CD4-positive, alpha-beta T cell treated with Interferon gamma for 1 hour (primary cell): ENCODE measurements around the gene PRKG1.
"Not testable (repeated sequence)": the region's sequence is repeated elsewhere in the genome, so short reads cannot be mapped to it uniquely, and the experiment has no call there.

Experiments
- DNase-seq: peaks from one replicate; pipeline ENCODE4 v3.0.0-alpha.2; 2020

PRKG1 gene

GRCh38 chr10:51178634-51179033 is 104.3 kb downstream of the PRKG1 start:
- no peak for DNase-seq

GRCh38 chr10:51180141-51180540 is 105.9 kb downstream of the PRKG1 start:
- no peak for DNase-seq

DNA sequence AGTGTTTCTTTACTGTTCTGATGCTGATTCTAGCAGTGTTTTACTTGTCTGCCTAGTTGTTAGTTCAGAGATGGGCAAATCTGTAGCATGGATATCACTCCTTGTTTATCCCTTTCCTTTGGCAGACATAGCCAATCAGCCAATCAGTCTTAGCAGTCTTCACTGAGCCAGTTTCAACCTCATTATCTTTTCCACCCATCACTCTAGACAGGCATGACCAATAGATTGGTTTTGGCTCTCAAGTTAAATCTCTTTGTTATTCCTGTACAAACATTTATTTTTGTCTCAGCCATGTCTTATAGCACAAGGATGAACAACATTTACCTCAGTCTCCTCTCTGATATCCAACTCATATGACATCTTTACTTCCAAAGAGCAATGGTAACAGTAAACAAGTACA is 109.5 kb downstream of the PRKG1 start:
- DNase-seq: no peak

DNA sequence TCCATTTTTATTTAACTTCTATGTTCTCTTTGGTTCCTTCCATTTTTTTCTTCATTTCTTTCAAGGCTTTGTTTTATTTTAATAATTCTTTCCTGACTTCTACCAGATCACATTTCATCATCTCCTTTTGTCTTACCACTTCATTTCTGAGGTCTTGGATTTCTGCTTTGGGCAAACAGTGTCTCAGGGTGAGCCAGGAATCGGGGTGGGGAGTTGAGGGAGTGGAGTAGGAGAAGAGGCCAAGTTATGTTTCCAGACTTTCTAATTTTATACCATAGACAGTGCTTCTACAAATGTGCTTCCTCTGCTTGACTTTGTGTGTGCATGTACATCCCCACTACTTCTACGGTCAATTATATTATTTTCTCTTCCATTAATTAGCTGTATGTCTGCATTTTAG is 112.1 kb downstream of the PRKG1 start:
- DNase-seq: no peak

GRCh38 chr10:51188008-51188407 is 113.7 kb downstream of the PRKG1 start:
- DNase-seq: no peak

DNA sequence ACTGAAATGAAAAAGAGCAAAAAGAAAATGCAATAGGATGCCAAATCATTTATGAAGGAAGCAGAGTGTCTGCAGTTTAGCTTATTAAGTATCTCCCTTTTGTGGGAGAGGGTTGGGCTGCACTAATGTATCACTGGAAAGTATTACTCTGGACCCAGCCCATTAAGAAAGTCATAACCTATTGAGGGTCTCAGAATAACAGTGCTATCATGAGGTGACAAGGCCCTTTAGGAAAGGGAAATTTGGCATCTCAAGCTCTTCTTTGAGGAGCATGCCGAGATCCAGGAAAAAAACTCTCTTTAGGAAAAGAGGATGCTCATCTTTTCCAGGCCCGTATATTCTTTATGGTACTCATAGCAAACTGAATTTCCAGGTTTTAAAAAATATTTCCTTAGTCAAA is 114.6 kb downstream of the PRKG1 start:
- DNase-seq: no peak

DNA sequence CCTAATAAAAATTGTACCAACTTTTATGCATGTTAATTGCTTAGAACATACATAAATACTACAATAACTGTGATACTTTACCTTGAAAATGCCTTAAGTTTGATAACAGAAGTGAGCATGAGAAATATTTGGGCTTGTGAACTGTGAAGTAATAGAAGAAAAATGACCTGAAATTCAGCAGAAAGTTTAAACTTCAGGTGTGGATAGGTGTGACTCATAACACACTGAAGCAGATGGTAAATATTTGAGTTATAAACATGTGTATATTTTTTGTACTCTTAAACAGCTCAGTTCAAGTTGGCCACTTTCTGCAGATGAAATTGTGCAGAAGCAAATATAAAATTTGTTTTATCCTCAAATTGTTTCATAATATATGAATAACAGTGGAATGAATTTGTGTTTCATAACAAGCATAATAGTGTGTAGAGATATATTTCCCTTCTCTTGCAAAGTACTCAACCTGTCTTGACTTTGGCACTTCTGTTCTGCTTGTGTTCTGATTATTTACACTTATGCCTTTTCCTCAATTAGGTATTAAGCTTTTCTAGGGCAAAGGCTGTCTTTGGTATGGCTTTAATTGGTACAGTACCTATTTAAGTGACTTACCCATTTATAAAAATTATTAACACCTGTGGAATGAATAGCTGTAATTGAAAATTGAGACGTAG is 122.4 kb downstream of the PRKG1 start:
- DNase-seq: no peak

GRCh38 chr10:51198170-51198569 is 123.9 kb downstream of the PRKG1 start:
- no peak for DNase-seq

GRCh38 chr10:51201947-51202346 is 127.7 kb downstream of the PRKG1 start:
- no peak for DNase-seq

DNA sequence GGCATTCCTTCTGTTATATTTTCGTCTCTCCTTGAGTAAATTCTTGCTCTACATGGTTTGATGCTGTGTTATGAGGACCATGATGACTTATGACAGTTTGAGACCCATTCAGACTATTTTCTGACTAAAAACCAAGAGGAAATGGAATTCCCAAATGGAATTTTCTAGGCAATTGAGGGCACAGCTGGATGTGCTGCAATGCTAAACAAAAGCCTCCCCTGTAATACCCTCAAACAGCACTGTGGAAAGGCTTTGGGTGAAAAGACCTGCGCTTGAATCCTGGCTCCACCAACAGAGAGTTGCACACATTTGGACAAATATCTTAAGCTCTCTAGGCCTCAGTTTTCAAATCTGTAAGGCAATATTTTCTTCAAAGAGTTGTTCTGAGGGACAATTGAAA is 129.1 kb downstream of the PRKG1 start:
- no peak for DNase-seq

DNA sequence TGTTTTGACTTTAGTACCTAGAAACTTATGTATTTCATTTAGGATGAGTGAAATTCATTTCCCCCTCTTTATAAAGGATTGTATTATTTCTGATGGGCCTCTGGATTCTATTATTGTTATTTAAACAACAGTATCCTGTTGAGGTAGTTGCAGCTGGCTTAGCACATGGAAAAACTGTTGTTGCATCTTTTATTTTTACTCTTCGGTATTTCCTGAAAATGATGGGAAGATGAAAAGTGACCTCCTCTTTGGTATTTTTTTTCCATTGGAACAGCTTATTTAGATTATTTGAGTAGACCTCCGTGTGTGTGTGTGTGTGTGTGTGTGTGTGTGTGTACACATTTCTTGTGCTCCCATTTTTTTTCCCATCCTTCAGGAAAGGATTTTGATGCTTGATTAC is 129.8 kb downstream of the PRKG1 start:
- no peak for DNase-seq

- DNase-seq: no peak
These were observed 130.4 kb downstream of the PRKG1 start for GRCh38 chr10:51204701-51205100.

- no peak for DNase-seq
These were observed 132.2 kb downstream of the PRKG1 start for GRCh38 chr10:51206500-51206899.

DNA sequence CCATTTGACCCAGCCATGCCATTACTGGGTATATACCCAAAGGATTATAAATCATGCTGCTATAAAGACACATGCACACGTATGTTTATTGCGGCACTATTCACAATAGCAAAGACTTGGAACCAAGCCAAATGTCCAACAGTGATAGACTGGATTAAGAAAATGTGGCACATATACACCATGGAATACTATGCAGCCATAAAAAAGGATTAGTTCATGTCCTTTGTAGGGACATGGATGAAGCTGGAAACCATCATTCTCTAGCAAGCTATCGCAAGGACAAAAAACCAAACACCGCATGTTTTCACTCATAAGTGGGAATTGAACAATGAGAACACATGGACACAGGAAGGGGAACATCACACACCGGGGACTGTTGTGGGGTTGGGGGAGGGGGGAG is 138.7 kb downstream of the PRKG1 start:
- DNase-seq: not testable (repeated sequence)

- no peak for DNase-seq
These were observed 140.2 kb downstream of the PRKG1 start for GRCh38 chr10:51214207-51215196.

DNA sequence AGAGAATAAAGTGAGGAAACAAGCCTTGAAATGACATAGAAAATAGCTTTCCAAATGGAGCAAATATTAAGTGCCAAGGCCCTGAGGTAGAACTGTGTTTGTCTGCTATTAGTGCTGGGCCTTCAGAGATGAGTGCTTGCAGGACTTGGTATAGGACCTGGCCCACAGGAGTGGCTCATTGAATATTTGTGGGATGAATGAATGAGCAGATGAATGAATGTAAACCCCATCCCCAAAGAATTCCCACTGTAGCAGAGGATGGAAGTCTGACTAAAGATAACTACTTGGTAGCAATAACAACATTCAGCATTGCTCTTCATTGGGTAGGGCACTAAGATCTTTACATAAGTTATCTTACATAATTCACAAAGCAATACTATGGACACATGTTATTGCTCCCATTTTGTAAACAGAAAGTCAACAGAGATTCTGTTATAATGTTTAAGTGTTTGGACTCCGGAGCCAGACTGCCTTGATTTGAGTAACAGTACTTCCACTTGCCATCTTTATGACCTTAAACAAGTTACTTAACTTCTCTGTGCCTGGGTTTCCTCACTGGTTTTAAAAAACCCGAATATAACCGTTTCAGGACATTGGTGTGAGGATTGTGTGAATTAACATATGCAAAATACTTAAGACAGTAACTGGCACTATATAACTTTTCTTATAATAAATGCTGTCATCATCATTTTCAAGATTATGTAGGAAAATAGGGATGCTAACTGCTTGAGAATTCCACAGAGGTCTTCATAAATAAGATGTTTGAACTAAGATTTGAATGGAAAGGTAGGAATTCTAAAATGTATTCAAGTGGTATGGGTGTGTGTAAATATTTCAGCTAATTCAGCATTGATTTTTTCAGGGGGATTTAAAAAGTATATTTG is 141.9 kb downstream of the PRKG1 start:
- DNase-seq: no peak

DNA sequence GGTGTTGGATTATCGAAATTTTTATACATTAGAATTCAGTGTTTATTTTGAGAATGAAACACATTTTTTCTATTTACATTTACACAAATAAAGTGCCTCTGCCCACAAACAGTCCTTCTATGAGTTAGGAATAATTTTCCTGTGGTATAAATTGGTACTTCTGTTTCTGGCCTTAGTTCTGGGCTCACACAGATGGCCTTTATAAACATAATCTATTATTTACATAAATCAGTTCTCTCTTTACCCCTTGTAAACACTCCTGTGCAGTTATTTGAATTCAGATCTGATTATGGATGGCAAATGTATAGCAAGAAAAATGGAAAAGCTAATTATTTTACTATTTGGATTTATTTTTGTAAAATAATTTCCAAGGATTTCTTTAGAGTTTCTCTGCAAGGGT is 143.2 kb downstream of the PRKG1 start:
- DNase-seq: no peak

DNA sequence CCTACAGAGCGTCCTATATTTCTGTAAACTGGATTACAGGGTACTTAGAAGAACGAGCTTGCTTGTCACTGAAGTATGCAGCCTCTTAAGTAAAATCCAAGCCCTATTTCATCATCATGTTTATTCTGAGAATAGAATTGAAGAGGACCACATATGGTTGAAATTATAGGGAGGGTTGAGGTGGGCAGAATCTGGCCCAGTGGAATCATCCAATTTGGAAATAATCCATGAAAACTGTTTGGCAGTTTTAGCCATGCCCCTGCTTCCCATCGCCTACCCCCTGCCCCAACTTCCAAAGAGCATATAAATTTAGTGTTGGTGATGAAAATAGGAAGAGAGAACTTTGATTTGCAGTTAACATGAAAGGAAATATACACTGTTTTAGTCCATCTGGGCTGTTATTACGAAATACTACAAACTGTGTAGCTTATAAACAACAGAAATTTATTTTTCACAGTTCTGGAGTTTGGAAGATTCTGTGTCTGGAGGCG is 150.4 kb downstream of the PRKG1 start:
- no peak for DNase-seq

- no peak for DNase-seq
These were observed 153.8 kb downstream of the PRKG1 start for GRCh38 chr10:51227897-51228713.

DNA sequence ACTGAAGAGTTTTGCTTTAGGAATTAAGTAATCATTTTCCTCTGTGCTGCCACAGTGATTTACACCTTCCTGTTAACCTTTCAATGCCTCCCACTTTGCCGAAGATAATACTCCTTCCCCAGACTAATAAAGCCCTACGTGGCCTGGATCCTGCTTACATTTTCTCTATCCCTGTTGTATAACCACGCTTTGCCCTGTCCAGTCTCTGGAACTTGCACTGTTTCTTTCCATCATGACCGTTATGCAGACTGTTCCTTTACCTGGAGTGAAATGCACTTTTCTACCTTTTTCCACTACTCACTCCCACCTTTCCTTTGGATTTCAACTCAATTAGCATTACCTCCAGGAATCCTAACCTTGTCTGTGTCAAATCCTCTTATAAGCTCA is 154.4 kb downstream of the PRKG1 start:
- DNase-seq: no peak

- DNase-seq: no peak
These were observed 156.7 kb downstream of the PRKG1 start for GRCh38 chr10:51230887-51231585.

- DNase-seq: no peak
These were observed 157.5 kb downstream of the PRKG1 start for GRCh38 chr10:51231754-51232153.
